ENCODE measurements around the gene YPEL1. TPM values are rescaled to one million over a fixed set of nuclear protein-coding genes. Genes with fewer than 3 reads are reported as not detected.

Gene YPEL1
- total and polyA plus RNA-seq, 4 donors, result 0.83 to 4.8 (median 2.2) TPM

DNA sequence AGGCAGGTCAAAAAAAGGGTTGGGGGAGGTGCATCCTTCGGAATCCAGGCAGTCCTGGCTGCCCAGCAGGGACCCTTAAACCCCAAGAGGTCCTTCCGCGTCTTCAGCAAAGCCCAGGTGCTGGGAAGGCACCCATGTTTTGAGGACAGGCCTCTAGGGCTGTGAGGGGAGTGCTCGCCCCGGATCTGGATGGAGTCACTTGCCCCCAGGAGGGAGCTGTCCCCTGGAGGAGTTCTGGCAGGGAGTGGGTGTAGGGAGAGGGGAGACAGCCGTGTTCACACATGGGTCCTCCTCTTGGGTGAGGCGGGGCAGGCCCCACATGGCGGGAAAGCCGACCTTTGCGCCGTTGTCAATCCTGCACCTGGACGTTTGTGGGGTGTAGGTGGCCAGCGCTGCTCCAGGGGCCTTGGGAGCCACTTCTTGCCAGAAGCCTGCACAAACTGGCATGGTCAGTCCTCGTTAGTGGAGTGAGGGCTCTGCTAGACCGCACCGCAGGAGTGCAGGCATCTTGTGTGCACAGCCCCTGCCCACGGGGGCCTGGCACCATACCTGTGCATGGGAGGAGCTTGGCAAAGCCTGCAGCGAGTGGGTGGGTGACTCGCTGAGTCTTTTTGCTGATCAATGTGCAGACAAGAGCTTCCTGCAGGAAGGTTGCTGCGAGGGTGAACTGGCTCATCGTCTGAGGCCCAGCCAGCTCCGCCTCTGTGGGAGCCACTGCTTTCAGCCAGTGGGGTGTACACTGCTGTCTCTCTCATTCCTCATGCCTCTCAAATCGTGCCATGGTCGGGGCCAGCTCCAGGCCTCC is 53.8 kb downstream of the YPEL1 start:
- no peak overlapping the region for H3K9ac ChIP-seq (ENCODE audit: low read depth in 1 of 2, low read length in 2 of 2)
- H3K4me3 ChIP-seq (ENCODE audit: low read depth in 1 of 3, low read length in 3 of 3), result no peak overlapping the region
- no peak overlapping the region for H3K27ac ChIP-seq (ENCODE audit: low read depth in 1 of 2, low read length in 2 of 2)
- 89% methylated on average over 24 of the region's 24 CpGs for WGBS
- no peak for DNase-seq (ENCODE audit: low spot score)
- H3K36me3 ChIP-seq (ENCODE audit: control insufficient read depth in 4 of 4, insufficient read depth in 3 of 4, low read depth in 1 of 4, low read length in 3 of 4), result peaks cover 8 to 41% (median 20%) of the 10 kb centered on the region in 4 donors
- peaks cover 2 to 6% (median 5%) of the 10 kb centered on the region in 4 donors for H3K4me1 ChIP-seq (ENCODE audit: control insufficient read depth in 4 of 4, insufficient read depth in 4 of 4, low read length in 3 of 4)
- no peaks in the 10 kb centered on the region for H3K9me3 ChIP-seq (ENCODE audit: control insufficient read depth in 4 of 4, low read length in 3 of 4)
- no peaks in the 10 kb centered on the region for H3K27me3 ChIP-seq (ENCODE audit: control insufficient read depth in 4 of 4, insufficient read depth in 4 of 4, low read length in 3 of 4)
- TF ChIP-seq RAD21 (IDR thresholded peaks at IDR 0.05) (no peak), TAF1 (conservative IDR thresholded peaks at IDR 0.05) (no peak), HNF4G (IDR thresholded peaks at IDR 0.05) (no peak), EGR1 (IDR thresholded peaks at IDR 0.05; ENCODE audit: low read depth in 2 of 2) (no peak), JUND (IDR thresholded peaks at IDR 0.05) (no peak), GABPA (IDR thresholded peaks at IDR 0.05 in 1 of 2, conservative IDR thresholded peaks at IDR 0.05 in 1 of 2) (no peak), YY1 (IDR thresholded peaks at IDR 0.05) (no peak), SP1 (IDR thresholded peaks at IDR 0.05) (no peak), NR2F2 (IDR thresholded peaks at IDR 0.05) (no peak), FOXA1 (IDR thresholded peaks at IDR 0.05) (no peak), HNF4A (conservative IDR thresholded peaks at IDR 0.05) (no peak)
- TF ChIP-seq, protein P1, sequence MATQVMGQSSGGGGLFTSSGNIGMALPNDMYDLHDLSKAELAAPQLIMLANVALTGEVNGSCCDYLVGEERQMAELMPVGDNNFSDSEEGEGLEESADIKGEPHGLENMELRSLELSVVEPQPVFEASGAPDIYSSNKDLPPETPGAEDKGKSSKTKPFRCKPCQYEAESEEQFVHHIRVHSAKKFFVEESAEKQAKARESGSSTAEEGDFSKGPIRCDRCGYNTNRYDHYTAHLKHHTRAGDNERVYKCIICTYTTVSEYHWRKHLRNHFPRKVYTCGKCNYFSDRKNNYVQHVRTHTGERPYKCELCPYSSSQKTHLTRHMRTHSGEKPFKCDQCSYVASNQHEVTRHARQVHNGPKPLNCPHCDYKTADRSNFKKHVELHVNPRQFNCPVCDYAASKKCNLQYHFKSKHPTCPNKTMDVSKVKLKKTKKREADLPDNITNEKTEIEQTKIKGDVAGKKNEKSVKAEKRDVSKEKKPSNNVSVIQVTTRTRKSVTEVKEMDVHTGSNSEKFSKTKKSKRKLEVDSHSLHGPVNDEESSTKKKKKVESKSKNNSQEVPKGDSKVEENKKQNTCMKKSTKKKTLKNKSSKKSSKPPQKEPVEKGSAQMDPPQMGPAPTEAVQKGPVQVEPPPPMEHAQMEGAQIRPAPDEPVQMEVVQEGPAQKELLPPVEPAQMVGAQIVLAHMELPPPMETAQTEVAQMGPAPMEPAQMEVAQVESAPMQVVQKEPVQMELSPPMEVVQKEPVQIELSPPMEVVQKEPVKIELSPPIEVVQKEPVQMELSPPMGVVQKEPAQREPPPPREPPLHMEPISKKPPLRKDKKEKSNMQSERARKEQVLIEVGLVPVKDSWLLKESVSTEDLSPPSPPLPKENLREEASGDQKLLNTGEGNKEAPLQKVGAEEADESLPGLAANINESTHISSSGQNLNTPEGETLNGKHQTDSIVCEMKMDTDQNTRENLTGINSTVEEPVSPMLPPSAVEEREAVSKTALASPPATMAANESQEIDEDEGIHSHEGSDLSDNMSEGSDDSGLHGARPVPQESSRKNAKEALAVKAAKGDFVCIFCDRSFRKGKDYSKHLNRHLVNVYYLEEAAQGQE (IDR thresholded peaks at IDR 0.05), result no peak
- TF ChIP-seq, protein P2, sequence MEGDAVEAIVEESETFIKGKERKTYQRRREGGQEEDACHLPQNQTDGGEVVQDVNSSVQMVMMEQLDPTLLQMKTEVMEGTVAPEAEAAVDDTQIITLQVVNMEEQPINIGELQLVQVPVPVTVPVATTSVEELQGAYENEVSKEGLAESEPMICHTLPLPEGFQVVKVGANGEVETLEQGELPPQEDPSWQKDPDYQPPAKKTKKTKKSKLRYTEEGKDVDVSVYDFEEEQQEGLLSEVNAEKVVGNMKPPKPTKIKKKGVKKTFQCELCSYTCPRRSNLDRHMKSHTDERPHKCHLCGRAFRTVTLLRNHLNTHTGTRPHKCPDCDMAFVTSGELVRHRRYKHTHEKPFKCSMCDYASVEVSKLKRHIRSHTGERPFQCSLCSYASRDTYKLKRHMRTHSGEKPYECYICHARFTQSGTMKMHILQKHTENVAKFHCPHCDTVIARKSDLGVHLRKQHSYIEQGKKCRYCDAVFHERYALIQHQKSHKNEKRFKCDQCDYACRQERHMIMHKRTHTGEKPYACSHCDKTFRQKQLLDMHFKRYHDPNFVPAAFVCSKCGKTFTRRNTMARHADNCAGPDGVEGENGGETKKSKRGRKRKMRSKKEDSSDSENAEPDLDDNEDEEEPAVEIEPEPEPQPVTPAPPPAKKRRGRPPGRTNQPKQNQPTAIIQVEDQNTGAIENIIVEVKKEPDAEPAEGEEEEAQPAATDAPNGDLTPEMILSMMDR (IDR thresholded peaks at IDR 0.05; ENCODE audit: low read depth, low read length, missing input control), result no peak
- TF ChIP-seq, protein P3, sequence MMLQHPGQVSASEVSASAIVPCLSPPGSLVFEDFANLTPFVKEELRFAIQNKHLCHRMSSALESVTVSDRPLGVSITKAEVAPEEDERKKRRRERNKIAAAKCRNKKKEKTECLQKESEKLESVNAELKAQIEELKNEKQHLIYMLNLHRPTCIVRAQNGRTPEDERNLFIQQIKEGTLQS (IDR thresholded peaks at IDR 0.05), result no peak
- TF ChIP-seq, protein P4, sequence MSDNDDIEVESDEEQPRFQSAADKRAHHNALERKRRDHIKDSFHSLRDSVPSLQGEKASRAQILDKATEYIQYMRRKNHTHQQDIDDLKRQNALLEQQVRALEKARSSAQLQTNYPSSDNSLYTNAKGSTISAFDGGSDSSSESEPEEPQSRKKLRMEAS (IDR thresholded peaks at IDR 0.05), result no peak
- TF ChIP-seq, protein P5, sequence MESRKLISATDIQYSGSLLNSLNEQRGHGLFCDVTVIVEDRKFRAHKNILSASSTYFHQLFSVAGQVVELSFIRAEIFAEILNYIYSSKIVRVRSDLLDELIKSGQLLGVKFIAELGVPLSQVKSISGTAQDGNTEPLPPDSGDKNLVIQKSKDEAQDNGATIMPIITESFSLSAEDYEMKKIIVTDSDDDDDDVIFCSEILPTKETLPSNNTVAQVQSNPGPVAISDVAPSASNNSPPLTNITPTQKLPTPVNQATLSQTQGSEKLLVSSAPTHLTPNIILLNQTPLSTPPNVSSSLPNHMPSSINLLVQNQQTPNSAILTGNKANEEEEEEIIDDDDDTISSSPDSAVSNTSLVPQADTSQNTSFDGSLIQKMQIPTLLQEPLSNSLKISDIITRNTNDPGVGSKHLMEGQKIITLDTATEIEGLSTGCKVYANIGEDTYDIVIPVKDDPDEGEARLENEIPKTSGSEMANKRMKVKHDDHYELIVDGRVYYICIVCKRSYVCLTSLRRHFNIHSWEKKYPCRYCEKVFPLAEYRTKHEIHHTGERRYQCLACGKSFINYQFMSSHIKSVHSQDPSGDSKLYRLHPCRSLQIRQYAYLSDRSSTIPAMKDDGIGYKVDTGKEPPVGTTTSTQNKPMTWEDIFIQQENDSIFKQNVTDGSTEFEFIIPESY (IDR thresholded peaks at IDR 0.05), result no peak

Data from liver (tissue), 9 donors.